ENCODE data around the gene HIPK4. TPM values are rescaled to one million over a fixed set of nuclear protein-coding genes. Genes with fewer than 3 reads are reported as not detected.

Gene HIPK4
- total and polyA plus RNA-seq, 10 donors, result 0.08 to 0.19 TPM; not detected in 8

DNA sequence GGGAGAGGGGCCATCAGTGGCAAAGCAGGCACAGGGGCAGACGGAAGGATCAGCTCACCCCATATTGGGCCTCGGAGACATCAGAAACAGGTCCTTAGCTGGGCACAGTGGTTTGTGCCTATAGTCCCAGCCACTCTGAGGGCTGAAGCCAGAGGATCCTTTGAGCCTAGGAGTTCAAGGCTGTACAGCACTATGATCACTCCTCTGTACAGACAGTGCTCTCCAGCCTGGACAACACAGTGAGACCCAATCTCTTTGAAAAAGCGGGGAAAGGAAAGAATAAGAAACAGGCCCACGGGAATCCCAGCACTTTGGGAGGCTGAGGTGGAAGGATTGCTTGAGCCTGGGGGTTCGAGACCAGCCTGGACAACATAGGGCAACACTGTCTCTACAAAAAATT is 29.8 kb upstream of the HIPK4 start:
- DNase-seq, result no peak
- peaks cover 0 to 16% (median 11%) of the 10 kb centered on the region in 6 donors for H3K36me3 ChIP-seq
- 84 to 94% (median 92%) methylated on average over 3 to 5 of the region's 5 CpGs for WGBS, 5 donors
- peak overlapping the region in 5 of 8 donors; percentile 98 to 100 (median 99) for H3K27ac ChIP-seq
- H3K9me3 ChIP-seq, result no peaks in the 10 kb centered on the region
- H3K27me3 ChIP-seq (replicated peaks in 1 of 7), result no peaks in the 10 kb centered on the region
- peaks cover 22 to 84% (median 65%) of the 10 kb centered on the region in 6 donors for H3K4me1 ChIP-seq
- intact Hi-C loops (cut with DNase I; ENCODE audit: low total_unique reads), result no loop called here
- H3K4me3 ChIP-seq, result no peak overlapping the region
- TF ChIP-seq POLR2A (IDR thresholded peaks at IDR 0.05) (no peak), POLR2AphosphoS5 (IDR thresholded peaks at IDR 0.05) (no peak)
- TF ChIP-seq, protein P1, sequence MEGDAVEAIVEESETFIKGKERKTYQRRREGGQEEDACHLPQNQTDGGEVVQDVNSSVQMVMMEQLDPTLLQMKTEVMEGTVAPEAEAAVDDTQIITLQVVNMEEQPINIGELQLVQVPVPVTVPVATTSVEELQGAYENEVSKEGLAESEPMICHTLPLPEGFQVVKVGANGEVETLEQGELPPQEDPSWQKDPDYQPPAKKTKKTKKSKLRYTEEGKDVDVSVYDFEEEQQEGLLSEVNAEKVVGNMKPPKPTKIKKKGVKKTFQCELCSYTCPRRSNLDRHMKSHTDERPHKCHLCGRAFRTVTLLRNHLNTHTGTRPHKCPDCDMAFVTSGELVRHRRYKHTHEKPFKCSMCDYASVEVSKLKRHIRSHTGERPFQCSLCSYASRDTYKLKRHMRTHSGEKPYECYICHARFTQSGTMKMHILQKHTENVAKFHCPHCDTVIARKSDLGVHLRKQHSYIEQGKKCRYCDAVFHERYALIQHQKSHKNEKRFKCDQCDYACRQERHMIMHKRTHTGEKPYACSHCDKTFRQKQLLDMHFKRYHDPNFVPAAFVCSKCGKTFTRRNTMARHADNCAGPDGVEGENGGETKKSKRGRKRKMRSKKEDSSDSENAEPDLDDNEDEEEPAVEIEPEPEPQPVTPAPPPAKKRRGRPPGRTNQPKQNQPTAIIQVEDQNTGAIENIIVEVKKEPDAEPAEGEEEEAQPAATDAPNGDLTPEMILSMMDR (IDR thresholded peaks at IDR 0.05 in 8 of 11, conservative IDR thresholded peaks at IDR 0.05 in 3 of 11), result no peak

DNA sequence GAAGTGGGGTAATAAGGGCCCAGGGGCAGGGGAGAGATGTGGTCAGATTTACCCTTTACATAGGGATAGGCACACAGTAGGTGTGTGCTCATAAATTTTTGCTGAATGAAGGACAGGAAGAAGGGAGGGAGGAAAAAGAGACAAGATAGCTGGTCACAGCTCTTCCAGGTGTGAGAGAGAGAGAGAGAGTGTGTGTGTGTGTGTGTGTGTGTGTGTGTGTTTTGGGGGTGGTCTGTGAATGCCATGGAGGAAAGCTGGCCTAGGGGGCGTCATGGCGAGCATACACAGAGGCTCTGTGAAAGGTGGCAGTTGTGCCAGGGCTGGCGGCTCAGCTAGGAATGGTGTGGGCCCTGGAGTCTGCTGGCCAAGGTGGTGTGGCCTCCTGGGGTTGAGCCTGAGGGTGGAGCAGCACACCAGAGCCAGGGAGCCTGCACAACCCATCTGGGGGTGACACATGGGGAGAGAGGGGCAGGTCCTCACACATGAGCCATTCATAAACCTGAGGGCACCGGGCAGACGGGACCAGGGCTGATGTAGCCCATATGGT is 29.2 kb upstream of the HIPK4 start:
- Histone ChIP-seq H3K27me3 (replicated peaks in 1 of 7) (no peaks in the 10 kb centered on the region), H3K9me3 (no peaks in the 10 kb centered on the region), H3K4me1 (peaks cover 17 to 81% (median 59%) of the 10 kb centered on the region in 6 donors), H3K36me3 (peaks cover 0 to 16% (median 11%) of the 10 kb centered on the region in 6 donors), H3K4me3 (no peak overlapping the region), H3K27ac (peak overlapping the region in 3 of 8 donors; percentile 98 to 100 (median 99))
- intact Hi-C loops (cut with DNase I; ENCODE audit: low total_unique reads), result no loop called here
- 73 to 84% (median 80%) methylated on average over 5 of the region's 5 CpGs for WGBS, 5 donors
- no peak for DNase-seq
- TF ChIP-seq POLR2AphosphoS5 (IDR thresholded peaks at IDR 0.05) (no peak), POLR2A (IDR thresholded peaks at IDR 0.05) (no peak)
- TF ChIP-seq, protein P1 (IDR thresholded peaks at IDR 0.05 in 8 of 11, conservative IDR thresholded peaks at IDR 0.05 in 3 of 11), result no peak

DNA sequence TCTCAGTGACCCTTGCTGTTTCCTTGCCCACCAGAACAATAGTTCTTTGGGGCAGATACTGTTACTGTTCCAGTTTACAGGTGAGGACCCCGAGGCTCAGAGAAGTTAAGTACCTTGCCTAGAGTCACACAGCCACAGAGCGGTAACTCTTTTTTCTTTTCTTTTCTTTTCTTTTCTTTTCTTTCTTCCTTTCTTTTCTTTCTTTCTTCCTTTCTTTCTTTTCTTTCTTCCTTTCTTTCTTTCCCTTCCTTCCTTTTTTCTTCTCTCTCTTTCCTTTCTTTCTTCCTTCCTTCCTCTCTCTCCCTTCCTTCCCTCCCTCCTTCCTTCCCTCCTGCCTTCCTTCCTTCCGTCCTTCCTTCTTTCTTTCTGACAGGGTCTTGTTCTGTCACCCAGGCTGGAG is 28.1 kb upstream of the HIPK4 start:
- intact Hi-C loops (cut with DNase I; ENCODE audit: low total_unique reads), result no loop called here
- no peak overlapping the region for H3K4me3 ChIP-seq
- peaks cover 11 to 79% (median 49%) of the 10 kb centered on the region in 6 donors for H3K4me1 ChIP-seq
- peaks cover 0 to 11% (median 8%) of the 10 kb centered on the region in 6 donors for H3K36me3 ChIP-seq
- 78 to 94% (median 83%) methylated on average over 3 of the region's 3 CpGs for WGBS, 5 donors
- DNase-seq, result no peak
- peaks cover 0 to 5% (median 0%) of the 10 kb centered on the region in 7 donors for H3K27me3 ChIP-seq (replicated peaks in 1 of 7)
- TF ChIP-seq POLR2A (IDR thresholded peaks at IDR 0.05) (no peak), POLR2AphosphoS5 (IDR thresholded peaks at IDR 0.05) (no peak)
- TF ChIP-seq, protein P1 (IDR thresholded peaks at IDR 0.05 in 8 of 11, conservative IDR thresholded peaks at IDR 0.05 in 3 of 11), result no peak
- peak overlapping the region; percentile 66 to 91 (median 84) for H3K27ac ChIP-seq
- H3K9me3 ChIP-seq, result no peaks in the 10 kb centered on the region

DNA sequence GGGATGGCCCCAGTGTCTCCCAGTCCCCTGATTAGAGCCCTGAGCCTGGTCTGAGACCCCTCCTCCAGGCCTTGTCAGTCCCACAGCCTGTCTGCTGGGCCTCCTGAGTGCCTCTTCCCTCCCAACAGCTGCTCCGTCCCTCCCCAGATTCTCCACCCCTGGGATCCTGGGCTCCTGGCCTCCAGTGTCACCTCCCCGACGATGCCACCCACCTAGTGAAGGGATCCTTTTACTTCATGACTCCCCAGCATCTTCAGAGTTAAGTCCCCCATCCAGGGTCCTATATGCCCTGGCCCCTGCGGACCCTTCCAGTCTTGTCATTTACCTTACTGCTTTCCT is 27.6 kb upstream of the HIPK4 start:
- H3K36me3 ChIP-seq, result peaks cover 0 to 7% (median 4%) of the 10 kb centered on the region in 6 donors

More for the DNA sequence above, 27.6 kb upstream of the HIPK4 start:
- H3K4me1 ChIP-seq, result peaks cover 11 to 78% (median 47%) of the 10 kb centered on the region in 6 donors
- peaks cover 0 to 7% (median 0%) of the 10 kb centered on the region in 7 donors for H3K27me3 ChIP-seq (replicated peaks in 1 of 7)
- no peak for DNase-seq
- no peak for TF ChIP-seq POLR2AphosphoS5 (IDR thresholded peaks at IDR 0.05)
- TF ChIP-seq POLR2A (IDR thresholded peaks at IDR 0.05), result no peak
- TF ChIP-seq, protein P1 (IDR thresholded peaks at IDR 0.05 in 8 of 11, conservative IDR thresholded peaks at IDR 0.05 in 3 of 11), result no peak
- H3K9me3 ChIP-seq, result no peaks in the 10 kb centered on the region
- intact Hi-C loops (cut with DNase I; ENCODE audit: low total_unique reads), result no loop called here
- 62 to 83% (median 72%) methylated on average over 4 of the region's 4 CpGs for WGBS, 5 donors
- no peak overlapping the region for H3K4me3 ChIP-seq
- peak overlapping the region; percentile 66 to 91 (median 84) for H3K27ac ChIP-seq

Measured in spleen (tissue), 11 donors.